NT2/D1 (cell line): ENCODE measurements around the gene CYP39A1.

ENCODE experiments used
- DNase-seq: peaks from one replicate; pipeline ENCODE4 v3.0.0-alpha.2; 2011; ENCODE audit warnings: low read depth, low spot score
- H3K27me3 ChIP-seq: 2 replicates; pipeline ENCODE4 v1.6.0; 2011; ENCODE audit warnings: mild to moderate bottlenecking; ENCODE audit not compliant: insufficient read length, insufficient read depth
- H3K36me3 ChIP-seq: 2 replicates; pipeline ENCODE4 v1.6.1; 2011; ENCODE audit warnings: mild to moderate bottlenecking, low read length, mixed read lengths; ENCODE audit not compliant: insufficient read depth, insufficient read length
- H3K4me1 ChIP-seq: 2 replicates; pipeline ENCODE4 v1.5.1; 2011; ENCODE audit not compliant: insufficient read depth, insufficient read length
- H3K4me3 ChIP-seq: 2 replicates; pipeline ENCODE4 v1.5.1; 2011; ENCODE audit warnings: low read depth; ENCODE audit not compliant: insufficient read length
- H3K9ac ChIP-seq: 2 replicates; pipeline ENCODE4 v1.6.0; 2011; ENCODE audit warnings: low read depth; ENCODE audit not compliant: insufficient read length
- H3K9me3 ChIP-seq: 2 replicates; pipeline ENCODE4 v1.5.1; 2011; ENCODE audit warnings: mild to moderate bottlenecking, low read length; ENCODE audit not compliant: insufficient read depth
- SUZ12 ChIP-seq: IDR thresholded peaks from 2 replicates; pipeline ENCODE4 v1.6.1; 2011; ENCODE audit not compliant: insufficient read length, insufficient read depth; ENCODE audit errors: extremely low read depth
- YY1 ChIP-seq: IDR thresholded peaks from 2 replicates; pipeline ENCODE4 v1.6.1; 2011; ENCODE audit not compliant: insufficient read length, insufficient read depth
- ZNF274 ChIP-seq: IDR thresholded peaks from 2 replicates; pipeline ENCODE4 v1.6.1; 2011; ENCODE audit warnings: mild to moderate bottlenecking, low read depth, low read length

Gene CYP39A1

DNA sequence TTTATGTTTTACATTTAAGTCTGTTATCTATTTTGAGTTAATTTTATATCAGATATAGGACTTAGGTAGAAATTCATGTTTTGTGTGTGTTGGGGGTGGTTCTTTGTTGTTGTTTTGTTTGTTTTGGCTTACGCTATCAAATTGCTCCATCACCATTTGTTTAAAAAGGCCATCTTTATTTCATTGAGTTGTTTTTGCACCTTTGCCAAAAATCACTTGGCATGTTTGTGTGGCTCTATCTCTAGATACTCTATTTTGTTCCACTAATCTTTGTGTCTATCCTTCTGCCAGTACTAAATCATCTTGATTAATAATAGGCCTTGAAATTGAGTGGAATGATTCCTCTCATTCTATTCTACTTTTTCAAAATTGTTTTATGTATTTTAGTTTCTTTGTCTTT lies 7.4 kb downstream of the CYP39A1 start:
- Histone ChIP-seq H3K4me1 (no peaks in the 10 kb centered on the region), H3K9me3 (no peaks in the 10 kb centered on the region), H3K27me3 (no peaks in the 10 kb centered on the region), H3K9ac (no peak overlapping the region), H3K4me3 (no peak overlapping the region), H3K36me3 (no peaks in the 10 kb centered on the region)
- TF ChIP-seq ZNF274 (no peak), YY1 (no peak), SUZ12 (no peak)
- no peak for DNase-seq

DNA sequence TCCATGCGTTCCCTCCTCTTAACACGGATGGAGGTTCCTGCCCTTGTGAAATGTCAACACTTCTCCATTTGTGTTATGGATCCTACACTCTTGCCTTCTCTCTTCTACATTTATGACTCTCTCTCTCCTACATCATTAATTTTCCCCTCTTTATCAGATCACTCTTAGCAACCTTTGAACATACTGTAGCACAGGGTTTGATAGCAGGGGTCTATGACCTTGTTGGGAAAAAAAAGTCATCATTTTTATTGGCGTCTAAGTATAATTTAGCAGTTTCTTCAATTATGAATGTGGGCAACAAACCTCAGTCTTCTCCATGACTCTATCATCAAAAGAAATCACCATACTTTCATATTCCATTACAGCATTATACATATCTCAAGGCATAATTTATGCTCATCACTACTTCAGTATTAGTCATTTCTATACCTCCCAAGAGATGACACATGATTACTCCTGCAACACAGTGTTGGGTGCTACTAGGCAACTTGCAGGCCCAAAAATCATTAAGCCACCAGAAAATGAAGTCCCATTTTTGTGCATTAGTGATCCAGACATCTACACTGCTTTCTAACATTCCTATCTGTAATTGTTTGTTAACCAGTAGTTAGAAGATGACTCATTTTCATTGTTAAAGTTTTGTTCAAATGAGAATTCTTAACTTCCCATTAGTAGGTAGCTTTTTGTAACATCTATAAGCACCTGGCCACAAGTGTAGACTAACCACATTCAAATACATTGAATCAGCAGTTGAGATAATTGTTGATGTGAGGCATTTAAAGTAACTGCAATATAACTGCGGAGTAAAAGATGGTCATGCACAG lies 9.5 kb downstream of the CYP39A1 start:
- Histone ChIP-seq H3K4me3 (no peak overlapping the region), H3K27me3 (no peaks in the 10 kb centered on the region), H3K4me1 (peaks cover 2% of the 10 kb centered on the region), H3K36me3 (no peaks in the 10 kb centered on the region), H3K9ac (no peak overlapping the region), H3K9me3 (no peaks in the 10 kb centered on the region)
- TF ChIP-seq SUZ12: no peak
- no peak for TF ChIP-seq YY1
- TF ChIP-seq ZNF274: no peak
- no peak for DNase-seq

DNA sequence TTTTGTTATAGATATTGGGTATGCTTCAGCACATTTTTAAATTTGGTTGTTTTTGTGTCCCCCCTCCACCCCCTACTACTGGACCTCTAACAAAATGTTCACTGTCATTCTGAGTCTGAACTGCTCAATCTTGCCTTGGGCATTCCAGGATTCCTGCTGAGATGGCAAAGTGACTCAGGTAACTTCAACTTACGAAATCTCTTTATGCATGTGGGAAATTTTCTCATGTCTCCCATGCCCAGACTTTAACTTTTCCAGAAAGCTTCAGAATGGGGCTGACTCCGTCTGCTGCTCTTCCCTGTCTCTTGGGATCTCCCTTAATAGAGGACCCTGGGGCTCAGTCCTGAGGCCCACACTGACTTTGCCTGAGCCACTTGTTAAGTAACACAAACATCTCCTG lies 14.0 kb downstream of the CYP39A1 start:
- no peak overlapping the region for H3K9ac ChIP-seq
- H3K9me3 ChIP-seq: no peaks in the 10 kb centered on the region
- H3K36me3 ChIP-seq: no peaks in the 10 kb centered on the region
- TF ChIP-seq ZNF274: no peak
- TF ChIP-seq SUZ12: no peak
- no peak for DNase-seq
- no peak overlapping the region for H3K4me3 ChIP-seq
- peaks cover 2% of the 10 kb centered on the region for H3K4me1 ChIP-seq
- H3K27me3 ChIP-seq: no peaks in the 10 kb centered on the region

DNA sequence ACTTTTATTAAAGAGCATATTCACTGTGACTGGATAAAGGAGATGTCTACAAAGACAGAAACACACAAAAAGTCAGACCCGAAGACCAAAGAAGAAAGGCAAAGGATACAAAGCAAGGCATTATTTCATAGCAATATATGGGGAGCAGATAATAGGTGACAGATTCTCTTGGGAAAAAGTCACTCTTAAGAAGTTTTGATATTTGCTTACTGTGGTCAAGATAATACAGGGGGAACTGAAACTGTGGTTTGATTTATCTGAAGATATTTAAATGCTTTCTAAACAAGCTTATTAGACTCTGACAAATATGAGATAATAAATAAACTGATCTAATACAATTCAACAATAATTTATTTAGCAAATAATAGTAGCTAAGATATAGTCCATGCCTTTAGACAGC lies 14.7 kb downstream of the CYP39A1 start:
- DNase-seq: no peak
- H3K4me1 ChIP-seq: peaks cover 2% of the 10 kb centered on the region
- H3K4me3 ChIP-seq: no peak overlapping the region
- no peaks in the 10 kb centered on the region for H3K27me3 ChIP-seq
- no peaks in the 10 kb centered on the region for H3K9me3 ChIP-seq
- H3K9ac ChIP-seq: no peak overlapping the region
- H3K36me3 ChIP-seq: no peaks in the 10 kb centered on the region
- no peak for TF ChIP-seq SUZ12
- no peak for TF ChIP-seq ZNF274
- TF ChIP-seq YY1: no peak

DNA sequence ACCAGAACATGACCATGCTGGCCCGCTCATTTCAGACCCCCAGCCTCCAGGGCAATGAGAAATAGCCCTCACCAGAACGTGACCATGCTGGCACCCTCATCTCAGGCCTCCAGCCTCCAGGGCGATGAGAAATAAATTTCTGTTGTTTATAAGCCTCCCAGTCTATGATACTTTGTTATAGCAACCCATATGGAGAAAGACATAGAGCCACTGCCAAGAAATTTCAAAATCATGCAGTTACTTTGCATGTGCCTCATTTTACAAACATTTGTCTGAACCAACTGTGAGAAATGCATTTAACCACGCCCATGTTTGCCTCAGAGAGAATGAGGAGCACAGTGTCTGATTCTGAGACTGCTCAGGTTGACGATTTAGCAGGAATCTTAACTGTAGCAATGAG lies 15.5 kb downstream of the CYP39A1 start:
- Histone ChIP-seq H3K4me1 (peaks cover 2% of the 10 kb centered on the region), H3K36me3 (no peaks in the 10 kb centered on the region), H3K4me3 (no peak overlapping the region), H3K27me3 (no peaks in the 10 kb centered on the region), H3K9ac (no peak overlapping the region), H3K9me3 (no peaks in the 10 kb centered on the region)
- no peak for DNase-seq
- TF ChIP-seq YY1 (no peak), SUZ12 (no peak), ZNF274 (no peak)

DNA sequence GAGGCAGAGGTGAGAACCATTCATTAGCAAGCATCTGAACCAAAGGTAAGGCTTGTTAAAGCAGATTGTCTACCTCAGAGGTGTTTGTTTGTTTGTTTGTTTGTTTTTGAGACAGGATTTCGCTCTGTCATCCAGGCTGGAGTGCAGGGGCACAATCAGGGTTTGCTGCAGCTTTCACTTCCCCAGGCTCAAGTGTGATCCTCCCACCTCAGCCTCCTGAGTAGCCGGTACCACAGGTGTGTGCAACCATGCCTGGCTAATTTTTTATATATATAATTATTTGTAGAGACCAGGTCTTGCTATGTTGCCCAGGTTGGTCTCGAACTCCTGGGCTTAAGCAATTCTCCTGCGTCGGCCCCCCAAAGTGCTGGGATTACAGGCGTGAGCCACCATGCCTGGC lies 17.2 kb downstream of the CYP39A1 start:
- peaks cover 2% of the 10 kb centered on the region for H3K4me1 ChIP-seq
- no peak for DNase-seq
- H3K36me3 ChIP-seq: no peaks in the 10 kb centered on the region
- H3K27me3 ChIP-seq: no peaks in the 10 kb centered on the region
- no peak overlapping the region for H3K4me3 ChIP-seq
- no peak for TF ChIP-seq YY1
- no peak for TF ChIP-seq ZNF274
- TF ChIP-seq SUZ12: no peak
- no peaks in the 10 kb centered on the region for H3K9me3 ChIP-seq
- no peak overlapping the region for H3K9ac ChIP-seq

DNA sequence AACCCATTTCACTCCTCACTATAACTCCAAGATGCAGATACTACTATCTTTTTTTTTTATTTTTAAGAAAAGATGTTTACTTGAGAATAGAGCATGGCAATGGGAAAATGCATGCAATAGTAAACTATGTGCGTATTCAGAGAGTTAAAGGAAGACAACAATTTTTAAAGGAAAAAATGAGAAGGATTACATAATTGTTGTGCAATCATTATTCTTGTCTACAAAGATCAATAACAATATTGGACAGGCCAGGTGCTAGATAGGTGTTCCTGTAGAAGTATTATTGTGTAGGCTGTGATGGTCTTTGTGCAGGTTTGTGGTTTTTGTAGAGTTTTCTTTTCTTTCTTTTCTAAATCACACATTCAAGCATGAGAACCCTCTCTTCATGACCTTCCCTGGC lies 20.6 kb downstream of the CYP39A1 start:
- Histone ChIP-seq H3K9me3 (no peaks in the 10 kb centered on the region), H3K4me3 (no peak overlapping the region), H3K36me3 (no peaks in the 10 kb centered on the region), H3K27me3 (no peaks in the 10 kb centered on the region), H3K9ac (no peak overlapping the region), H3K4me1 (no peaks in the 10 kb centered on the region)
- DNase-seq: no peak
- TF ChIP-seq SUZ12 (no peak), ZNF274 (no peak), YY1 (no peak)
